Loucy (cell line): ENCODE measurements around the gene CEL.

Experiments used
- EZH2phosphoT487 ChIP-seq: fragments of 200-600 bp; IDR thresholded peaks from 2 replicates; pipeline ENCODE4 v1.6.1; 2018; ENCODE audit warnings: antibody characterized with exemption, mild to moderate bottlenecking, moderate library complexity, borderline replicate concordance
- TF ChIP-seq, protein P1 (sequence below): fragments of 200-600 bp; sonication (generic); conservative IDR thresholded peaks from 2 replicates; pipeline ENCODE4 v1.5.1; 2014; ENCODE audit warnings: mild to moderate bottlenecking, antibody characterized with exemption, low read length

DNA sequence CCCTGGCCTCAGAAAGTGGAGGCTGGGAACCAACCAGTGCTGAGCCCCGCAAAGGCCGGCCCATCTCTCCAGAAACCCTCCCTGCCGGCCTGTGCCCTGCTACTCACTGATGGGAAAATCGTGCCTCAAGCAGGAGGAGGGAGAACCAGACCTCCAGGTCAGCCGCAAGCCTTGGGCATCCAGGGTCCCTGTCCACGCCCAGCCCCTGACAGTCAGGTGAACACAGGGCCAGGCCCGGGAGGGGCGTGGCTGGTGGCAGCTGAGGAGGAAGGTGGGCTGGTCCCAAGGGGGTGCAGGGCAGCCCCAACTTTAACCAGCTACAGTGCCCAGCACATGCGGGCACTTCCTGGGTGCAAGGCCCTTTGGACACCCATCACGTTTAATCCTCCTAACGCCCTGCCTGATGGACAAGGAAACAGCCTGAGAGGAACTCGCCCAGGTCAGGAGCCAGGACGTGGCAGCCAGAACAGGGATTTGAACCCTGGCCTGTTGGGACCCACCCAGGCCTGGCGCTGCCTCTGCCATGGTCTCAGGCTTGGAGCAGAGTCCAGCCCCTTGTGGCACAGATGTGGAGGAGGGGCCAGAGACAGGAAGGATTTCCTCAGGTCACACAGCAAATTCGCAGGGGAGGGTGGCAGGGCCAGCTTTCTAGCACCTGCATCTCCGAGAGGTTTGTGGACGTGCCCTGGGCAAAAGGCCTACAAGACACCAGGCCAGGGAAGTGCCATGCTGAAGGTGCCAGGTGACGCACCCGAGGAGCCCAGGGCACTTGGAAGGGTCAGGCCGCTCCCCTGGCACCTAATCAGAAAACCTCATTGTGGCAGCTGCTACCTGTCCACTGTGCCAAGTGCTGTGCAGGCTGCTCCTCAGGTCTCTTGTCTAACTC lies 54.8 kb downstream of the CEL start:
- TF ChIP-seq, protein P1, sequence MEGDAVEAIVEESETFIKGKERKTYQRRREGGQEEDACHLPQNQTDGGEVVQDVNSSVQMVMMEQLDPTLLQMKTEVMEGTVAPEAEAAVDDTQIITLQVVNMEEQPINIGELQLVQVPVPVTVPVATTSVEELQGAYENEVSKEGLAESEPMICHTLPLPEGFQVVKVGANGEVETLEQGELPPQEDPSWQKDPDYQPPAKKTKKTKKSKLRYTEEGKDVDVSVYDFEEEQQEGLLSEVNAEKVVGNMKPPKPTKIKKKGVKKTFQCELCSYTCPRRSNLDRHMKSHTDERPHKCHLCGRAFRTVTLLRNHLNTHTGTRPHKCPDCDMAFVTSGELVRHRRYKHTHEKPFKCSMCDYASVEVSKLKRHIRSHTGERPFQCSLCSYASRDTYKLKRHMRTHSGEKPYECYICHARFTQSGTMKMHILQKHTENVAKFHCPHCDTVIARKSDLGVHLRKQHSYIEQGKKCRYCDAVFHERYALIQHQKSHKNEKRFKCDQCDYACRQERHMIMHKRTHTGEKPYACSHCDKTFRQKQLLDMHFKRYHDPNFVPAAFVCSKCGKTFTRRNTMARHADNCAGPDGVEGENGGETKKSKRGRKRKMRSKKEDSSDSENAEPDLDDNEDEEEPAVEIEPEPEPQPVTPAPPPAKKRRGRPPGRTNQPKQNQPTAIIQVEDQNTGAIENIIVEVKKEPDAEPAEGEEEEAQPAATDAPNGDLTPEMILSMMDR, result no peak
- TF ChIP-seq EZH2phosphoT487, result no peak
